HG03045 (cell line): ENCODE measurements around the gene RCOR2.
"Not testable (repeated sequence)": the region's sequence is repeated elsewhere in the genome, so short reads cannot be mapped to it uniquely, and the experiment has no call there.

ENCODE experiments used
- ATAC-seq: cut with Tn5 transposase; IDR thresholded peaks from one replicate; pipeline ENCODE4 v1.9.1; 2021; ENCODE audit warnings: mild to moderate bottlenecking, moderate library complexity; ENCODE audit not compliant: unreplicated experiment

The RCOR2 gene

DNA sequence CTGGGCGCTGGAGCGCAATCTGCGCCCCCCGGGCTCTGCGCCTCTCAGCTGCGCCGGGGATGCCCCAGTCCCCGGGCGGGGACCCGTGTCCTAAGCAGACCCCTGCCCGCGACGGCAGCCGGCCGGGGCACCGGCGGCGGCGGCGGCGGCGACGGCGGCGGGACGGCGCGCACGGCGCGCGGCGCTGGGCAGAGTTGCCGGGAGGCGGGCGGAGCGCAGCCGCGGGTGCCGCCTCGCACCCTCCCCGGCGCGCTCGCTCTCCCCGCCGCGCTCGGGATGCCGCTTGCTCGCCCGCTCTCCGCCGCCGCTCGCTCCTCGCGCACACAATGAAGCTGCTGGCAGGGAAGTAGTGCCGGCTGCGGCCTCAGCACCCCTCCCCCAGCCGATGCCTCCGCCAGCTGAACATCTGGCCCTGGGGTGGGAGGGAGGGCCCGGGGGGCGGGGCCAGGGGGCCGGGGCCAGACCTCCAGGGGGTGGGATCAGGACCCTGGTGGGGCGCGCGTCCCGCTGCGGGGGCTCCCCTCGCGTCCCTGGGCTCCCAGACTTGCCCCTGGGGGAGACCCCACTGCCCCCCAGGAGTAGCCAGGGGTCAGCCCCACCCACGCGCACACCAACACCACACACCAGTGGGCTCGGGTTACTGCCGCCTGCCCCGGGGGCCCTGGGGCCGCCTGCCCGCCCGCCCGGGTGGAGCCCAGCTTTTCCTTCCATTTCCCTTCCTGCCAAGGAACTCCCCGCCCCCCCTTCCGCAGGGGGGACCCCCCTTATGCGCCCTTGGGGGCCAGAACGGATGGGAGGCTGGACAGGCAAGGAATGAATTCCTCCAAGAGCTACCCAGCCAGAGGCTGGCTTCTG, at the start of gene RCOR2:
TSS of gene RCOR2 (minus strand) at position 328 of the 855 bp plus-strand sequence. CDS start 708 bp downstream, outside the sequence.
- peak; percentile 38 for ATAC-seq

DNA sequence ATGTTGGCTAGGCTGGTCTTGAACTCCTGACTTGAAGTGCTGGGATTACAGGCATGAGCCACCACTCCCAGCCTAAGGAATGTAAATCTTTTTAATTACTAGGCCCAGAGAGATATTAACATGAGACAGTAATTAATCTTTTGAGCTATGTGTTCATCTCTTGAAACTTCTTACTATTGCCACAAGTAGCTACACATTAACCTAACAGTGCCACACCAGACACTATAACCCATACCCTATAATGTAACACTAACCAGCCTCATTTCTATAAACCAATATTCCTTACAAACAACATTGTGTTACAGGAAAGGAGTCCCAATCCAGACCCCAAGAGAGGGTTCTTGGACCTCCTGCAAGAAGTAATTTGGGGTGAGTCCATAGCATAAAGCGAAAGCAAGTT, 49.5 kb upstream of the RCOR2 start:
- no peak for ATAC-seq

DNA sequence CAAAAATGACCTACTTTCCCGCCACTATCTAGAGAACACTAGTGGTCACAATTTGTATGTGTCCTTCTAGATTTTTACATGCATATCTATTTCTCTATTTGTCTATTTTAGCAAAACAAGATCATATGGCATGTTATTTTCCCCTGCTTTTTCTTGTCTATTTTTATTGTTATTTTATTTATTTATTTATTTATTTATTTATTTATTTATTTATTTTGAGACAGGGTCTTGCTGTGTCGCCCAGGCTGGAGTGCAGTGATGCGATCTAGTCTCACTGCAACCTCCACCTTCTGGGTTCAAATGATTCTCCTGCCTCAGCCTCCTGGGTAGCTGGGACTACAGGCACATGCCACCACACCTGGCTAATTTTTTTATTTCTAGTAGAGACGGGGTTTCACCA, 46.9 kb upstream of the RCOR2 start:
- ATAC-seq = not testable (repeated sequence)

DNA sequence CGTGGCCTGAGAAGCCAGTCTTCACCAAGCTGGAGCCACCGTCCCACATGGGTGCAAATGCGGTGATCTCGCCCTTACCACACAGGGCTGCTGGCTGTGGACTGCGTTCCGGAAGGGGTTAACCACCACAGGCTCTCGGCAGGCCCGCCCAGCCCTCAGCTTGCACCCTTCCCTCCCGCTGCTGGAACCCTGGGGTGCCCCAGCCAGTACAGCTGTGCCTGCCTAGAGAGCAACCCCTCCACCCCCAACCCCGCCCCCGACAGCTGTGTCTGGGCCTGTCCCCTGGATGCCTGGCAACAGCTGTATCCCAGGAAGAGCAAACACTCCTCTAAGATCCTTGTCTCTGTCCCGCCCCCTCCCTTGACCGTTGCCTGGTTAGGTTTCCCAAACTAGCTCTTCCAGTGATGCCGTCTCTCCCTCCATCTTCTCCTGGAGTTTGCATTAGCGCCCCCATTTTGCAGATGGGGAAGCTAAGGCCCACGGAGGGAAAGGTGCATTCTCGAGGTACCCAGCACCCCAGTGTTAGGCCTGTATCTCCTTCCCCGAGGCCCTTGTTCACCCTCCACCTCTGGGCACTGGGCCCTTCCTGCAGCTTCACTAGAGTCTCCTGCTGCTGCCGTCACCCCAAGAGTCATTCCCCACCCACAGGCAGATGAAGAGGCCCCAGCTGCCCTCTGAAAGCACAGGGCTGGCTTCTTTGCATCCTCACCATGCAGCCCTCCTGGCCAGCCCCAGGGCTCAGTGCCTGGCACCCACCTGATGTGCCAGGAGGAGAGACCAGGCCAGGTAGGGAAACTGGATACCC, 44.8 kb upstream of the RCOR2 start:
- ATAC-seq = no peak

DNA sequence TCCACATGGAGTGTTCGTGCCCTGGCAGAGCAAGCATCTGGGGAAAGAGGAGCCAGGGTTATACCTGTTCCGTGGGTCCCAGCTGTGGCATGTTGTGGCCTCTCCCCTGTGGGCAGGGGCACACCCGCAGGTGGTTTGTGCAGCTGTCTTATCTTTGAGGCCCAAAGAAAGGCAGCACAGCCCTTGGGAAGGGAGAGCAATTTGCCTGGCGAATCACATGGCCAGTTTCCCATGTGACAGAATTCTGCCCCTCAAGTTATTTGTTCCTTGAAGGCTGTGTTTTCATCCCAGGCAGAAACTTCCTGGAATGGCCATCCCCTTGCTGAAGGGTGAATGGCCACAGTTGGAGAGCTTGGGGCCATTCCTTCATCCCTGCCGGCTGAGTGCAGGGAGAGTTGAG, 41.0 kb upstream of the RCOR2 start:
- ATAC-seq = no peak

DNA sequence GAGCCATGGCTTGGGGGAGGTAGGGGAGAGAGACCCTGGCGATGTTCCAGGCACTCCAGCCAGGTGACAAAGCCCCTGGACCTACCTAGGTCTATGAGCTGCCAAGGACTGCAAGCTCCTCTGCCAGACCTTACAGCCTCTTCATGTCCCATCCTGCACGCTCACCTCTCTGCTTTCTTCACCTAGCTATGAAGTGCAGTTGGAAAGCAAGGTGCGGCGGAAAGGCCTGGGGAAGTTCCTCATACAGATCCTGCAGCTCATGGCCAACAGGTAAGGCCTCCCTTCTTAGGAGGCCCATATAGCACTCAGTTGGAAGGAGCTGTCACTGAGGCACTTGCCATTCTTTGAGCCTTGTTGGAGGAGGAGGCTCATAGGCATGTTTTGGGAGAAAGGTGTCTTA, 35.6 kb upstream of the RCOR2 start:
- no peak for ATAC-seq

DNA sequence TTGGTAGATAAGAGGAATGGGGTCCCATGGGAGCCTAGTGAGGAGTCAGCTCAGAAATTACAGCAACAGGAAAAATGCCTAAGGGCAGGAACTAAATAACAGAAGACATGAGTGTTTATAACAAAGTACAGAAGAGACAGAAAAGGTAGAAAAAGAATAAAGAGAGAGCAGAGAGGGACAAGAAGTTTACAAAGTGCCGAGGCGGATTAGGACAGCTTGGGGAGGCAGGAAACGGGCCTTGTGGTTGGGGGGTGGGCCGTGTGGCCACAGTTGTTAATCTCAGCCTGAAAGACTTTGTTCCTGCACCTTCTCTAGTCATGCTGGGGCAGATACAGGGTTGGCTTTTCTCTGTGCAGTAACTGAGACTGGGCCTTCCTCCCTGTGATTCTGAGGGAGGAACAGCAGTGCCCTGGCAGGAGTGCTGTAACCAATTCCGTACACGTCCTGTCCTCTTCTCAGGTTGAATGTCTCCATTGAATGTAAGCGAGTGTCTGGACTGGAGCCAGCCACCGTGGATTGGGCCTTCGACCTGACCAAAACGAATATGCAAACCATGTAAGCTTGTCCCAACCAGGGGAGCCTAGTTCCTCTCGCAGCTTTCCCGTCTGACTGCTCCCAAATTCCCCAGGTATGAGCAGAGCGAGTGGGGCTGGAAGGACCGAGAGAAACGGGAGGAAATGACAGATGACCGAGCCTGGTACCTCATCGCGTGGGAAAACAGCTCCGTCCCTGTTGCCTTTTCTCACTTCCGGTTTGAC, 35.0 kb upstream of the RCOR2 start:
- no peak for ATAC-seq

DNA sequence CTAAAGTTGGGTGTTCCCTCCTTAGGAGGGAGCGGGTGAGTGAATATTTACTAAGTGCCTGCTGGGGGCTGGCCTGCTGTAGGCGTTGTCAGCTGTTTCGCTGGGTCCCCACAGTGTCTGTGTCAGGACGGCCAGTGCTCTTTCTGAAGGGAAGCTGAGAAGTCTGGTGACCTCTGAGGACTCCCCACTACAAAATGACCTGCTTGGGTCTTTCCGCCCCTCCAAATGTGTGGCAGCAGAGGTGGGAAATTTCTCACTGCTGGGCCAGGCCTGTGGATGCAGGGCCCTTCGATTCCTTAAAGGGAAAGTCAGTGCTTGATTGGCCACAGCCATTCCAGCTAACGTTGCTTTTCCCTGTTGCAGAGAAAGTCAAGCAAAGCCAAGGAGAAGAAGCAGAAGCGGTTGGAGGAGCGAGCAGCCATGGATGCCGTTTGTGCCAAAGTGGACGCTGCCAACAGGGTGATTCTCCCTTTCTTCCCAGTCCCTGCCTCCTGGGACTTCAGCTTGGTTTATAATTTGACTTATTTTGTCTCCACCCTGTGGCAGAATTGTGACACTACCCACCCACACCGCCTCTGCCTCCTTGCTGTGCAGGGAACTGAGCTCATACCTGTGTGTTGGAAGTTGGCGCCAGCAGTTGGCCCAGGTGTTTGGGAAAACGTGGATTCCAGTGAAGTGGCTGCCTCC, 28.7 kb upstream of the RCOR2 start:
- ATAC-seq = no peak

DNA sequence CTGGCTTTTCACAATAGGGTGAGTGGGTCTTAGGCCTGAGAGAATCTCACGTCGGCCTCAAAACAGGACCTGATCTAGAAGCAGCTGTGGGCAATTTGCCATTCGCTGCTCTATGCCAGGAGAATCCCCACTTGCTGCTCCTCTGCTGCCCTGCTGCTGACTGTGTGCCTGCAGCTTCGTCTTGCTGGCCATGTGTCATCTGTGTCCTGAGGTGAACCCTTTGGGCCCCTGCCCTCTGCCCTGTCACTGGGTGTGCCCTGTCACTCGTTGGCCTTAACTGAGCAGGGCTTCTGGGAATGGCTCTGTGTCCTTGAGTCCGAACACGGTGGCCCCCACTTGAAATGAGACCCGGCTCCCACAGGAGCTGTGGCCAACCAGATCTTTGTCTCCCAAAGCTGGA, 28.0 kb upstream of the RCOR2 start:
- ATAC-seq = no peak

DNA sequence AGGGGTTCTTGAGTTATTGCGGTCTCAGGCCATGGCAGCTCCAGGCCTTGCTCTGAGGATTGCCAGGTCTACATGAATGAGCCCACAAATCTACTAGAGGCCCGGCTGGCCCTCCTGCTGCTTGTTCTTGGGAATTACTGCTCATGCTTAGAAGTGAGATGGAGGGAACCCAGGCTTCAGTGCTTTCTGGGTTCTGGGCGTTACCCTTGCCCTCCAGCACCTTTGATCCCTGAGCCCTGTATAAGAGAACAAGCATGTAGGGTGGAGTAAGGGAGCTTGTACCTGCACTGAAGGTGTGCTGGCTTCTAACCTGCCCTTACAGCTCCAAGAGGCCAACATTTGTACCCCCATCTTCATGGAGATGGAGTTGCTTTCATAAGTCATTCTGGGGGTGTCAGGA, 25.8 kb upstream of the RCOR2 start:
- ATAC-seq = no peak

DNA sequence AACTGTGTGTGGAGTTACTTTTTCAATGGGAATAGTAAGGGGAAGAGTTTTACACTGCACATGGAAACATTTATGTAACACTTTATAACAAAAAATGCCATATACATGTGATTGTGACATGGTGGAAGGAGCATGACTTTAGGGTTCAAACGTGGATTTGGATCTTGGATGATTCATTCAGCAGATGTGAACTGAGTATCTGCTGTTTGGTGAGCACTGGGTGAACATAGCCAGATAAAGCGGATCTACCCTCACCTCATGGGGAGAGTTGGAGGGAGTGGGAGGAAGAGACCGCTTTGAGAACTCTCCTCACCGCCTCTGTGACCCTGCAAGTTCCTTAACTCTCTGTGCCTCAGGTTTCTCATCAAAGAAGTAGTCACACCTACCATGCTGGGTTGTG, 24.9 kb upstream of the RCOR2 start:
- no peak for ATAC-seq

DNA sequence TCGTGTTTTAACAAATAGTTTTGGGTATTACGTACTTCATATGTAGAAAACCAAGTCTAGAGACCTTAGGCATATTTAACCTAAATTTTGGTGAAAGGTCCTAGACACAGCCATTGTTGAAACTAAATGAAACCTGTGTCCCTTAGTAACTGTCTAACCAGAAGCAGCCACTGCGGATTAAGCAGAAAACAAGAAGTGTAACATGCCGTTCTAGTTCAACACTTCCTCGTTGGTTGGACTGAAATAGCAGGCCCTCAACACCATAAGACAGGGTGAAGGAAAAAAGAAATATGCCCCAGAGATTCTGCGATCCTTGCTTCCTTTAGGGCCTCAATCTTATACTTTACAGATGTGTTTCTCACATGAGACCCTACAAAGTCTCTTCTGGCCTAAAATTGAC, 23.8 kb upstream of the RCOR2 start:
- no peak for ATAC-seq

DNA sequence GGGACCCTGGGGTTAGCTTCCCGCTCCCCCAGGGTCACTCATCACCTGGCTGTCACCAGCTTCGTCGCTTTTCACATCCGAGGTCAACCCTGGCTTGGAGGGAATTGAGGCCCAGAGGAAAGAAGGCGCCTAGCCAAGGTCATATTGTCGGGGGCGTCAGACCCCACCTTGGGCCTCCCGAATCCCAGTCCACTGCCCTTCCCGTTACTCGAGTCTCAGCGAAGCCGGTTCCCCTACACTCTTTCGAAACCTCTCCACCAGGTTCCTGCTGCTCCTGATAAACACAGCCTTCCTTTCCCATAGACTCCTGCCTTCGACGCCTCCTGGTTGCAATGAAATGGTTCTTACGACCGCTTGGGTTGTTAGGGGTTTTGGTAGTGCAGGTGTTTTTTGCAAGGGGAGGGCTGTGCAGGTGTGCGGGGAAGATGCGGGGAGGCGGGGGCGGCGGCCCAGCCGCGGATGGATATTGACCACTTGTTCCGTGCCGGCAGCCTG, 22.5 kb upstream of the RCOR2 start:
- ATAC-seq = no peak

DNA sequence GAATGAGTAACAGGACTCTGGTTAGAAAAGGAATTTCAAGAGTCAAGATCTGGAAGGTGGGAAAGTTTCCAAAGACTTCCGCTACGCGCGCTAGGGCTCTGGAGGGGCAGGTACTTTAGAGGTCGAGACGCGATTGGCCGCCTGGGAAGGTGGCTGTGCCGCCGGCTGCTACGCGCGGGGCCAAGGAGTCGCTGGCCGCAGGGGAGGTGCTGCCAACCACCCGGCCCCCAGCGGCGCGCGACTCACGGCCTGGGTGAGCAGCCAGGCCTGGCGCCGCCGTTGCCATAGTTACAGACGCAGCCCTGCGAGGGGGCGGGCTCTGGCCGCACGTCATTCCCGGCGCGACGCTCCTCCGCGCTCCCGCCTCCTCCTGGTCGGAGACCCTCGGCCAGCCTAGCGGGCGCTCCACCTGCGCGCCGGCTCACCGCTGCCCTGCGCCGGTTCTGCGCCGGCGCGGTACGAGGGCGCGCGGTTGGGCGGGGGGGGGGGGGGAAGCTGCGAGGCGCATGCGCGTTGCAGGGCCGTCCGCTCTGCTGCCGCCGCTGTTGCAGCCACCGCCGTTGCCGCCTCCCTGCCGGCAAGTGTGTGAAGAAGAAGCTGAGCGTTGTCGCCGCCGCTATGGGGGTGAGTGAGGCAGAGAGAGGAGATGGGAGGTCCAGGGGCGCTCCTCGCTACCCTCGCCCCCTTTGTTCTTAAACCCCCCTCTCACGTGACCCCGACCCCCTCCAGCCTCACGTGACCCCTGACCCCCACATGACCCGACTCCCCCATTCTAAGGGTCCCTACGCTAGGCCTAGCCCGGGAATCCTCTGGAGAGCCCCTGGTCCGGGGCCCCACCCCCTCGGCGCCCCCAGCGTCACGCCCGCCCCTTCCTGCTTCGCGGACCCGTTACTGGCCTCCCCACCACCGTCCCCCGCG, 21.8 kb upstream of the RCOR2 start, which contains the start of gene NAA40:
TSS of gene NAA40 (plus strand) at position 524 of the 918 bp plus-strand sequence. CDS start at position 619, 95 bp downstream.
- ATAC-seq = peak; percentile 90

DNA sequence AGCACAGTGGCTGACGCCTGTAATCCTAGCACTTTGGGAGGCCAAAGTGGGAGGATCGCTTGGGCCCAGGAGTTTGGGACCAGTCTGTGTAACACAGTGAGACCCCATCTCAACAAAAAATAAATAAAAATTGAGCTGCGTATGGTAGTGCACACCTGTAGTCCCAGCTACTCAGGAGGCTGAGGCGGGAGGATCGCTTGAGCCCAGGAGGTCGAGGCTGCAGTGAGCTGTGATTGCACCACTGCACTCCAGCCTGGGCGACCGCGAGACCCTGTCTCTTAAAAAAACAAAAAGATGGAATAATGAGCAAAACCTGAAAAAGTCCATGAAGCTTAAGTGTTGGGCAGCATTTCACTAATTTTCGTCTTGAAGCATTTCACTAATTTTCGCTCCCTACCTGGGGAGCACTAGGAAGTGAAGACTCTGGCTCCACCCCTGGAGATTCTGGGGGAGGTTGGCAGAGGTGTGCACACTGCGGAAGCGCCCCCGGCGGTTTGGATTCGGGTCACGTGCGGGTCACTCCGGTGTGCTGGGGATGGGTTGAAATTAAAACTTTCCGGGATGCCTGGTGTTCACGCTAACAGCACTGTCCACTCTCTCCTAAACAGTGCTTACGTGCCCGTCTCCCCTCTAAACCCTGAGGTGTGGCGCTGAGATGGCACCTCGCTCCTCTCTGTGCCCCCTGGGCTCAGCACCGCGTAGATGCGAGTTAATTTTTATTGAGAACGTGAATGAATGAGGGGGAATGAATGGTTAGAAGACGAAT, 20.9 kb upstream of the RCOR2 start:
- peak; percentile 13 for ATAC-seq

DNA sequence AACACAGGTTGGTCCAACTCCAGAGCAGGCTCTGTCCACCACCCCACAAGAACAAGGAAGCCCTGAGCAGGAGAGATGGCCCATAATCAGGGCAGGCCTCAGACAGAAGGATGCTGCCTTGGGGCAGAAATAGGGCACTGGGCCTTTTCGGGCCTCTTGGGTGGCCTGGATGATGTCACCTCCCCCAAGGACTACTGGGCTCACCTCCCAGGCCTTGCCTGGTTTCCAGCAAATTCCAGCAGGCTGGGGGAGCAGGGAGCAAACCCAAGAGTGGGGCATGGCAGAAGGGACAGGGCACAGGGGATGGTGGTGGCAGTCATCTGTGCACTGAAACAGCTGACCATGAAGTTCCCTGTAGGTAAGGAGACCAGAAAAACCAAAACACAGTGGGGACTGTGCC, 16.5 kb upstream of the RCOR2 start:
- no peak for ATAC-seq

DNA sequence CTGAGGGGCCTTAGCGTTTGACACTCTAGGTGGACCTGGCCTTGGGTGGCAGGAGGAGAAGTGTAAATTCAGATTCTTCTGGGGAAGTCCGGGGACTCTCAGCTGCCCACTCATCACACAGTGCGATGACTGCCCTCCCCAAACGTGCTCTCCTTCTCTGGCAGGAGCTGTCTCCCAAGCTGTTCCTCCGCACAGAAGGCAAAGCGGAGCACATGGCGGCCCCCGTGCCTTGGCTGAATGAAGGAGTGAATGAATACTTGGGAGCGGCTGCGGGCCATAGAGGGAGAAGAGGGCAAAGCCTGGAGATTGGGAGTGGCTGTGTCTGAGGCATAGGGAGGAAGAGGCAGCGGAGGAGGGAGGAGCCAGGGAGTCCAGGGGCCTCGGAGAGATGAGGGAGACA, 14.9 kb upstream of the RCOR2 start:
- no peak for ATAC-seq

DNA sequence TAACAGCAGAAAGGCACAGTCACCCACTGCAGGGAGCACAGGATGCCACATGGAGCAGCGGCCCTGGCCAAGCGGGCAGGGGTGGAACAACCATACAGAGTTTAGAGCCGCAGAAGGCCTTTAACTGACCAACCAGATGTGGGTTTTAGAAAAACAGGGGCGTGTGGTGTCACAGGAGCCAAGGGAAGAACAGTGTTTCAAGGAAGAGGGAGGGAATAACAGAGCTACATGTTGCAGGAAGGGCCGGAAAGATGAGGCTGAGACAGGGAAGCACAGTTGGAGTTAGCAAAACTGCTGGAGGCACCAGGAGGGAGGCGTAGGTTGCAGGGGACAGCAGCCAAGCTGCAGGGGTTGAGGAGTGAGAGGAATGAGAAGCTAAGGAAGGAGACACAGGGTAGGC, 14.1 kb upstream of the RCOR2 start:
- ATAC-seq = no peak

DNA sequence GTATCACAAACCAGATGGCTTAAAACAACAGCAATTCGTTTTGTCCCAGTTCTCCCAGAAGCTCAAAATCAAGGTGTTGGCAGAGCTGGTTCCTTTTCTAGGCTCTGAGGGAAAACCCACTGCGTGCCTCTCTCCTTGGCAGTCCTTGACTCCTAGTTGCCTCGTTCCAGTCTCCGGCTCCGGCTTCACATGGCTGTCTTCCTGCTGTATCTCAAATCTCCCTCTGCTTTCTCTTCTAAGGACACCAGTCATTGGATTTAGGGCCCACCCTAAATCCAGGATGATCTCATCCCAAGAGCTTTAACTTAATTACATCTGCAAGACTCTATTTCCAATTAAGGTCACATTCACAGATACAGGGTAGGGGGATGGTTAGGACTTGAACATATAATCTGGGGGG, 12.7 kb upstream of the RCOR2 start:
- no peak for ATAC-seq
